CD14-positive monocyte (primary cell): Measurements from ENCODE around the gene HS3ST4. TPM values are rescaled to one million over a fixed set of nuclear protein-coding genes. Genes with fewer than 3 reads are reported as not detected.

Experiments
- DNase-seq, 3 donors: peaks; one replicate each; pipeline ENCODE4 v3.0.0-alpha.2; 2011 to 2022
- H2AFZ ChIP-seq: 2 replicates; pipeline ENCODE4 v1.6.0; 2012; ENCODE audit warnings: mild to moderate bottlenecking, low read depth, low read length, inconsistent platforms; ENCODE audit not compliant: insufficient read depth, poor library complexity, severe bottlenecking
- H3K27ac ChIP-seq, 2 donors: 1 replicate in 1 of 2; 2 replicates in 1 of 2; pipeline ENCODE4 v1.5.1; 2012 to 2013; ENCODE audit warnings: low read length in 2 of 2, control low read depth in 1 of 2, inconsistent platforms in 1 of 2, low read depth in 1 of 2, mild to moderate bottlenecking in 1 of 2
- H3K27me3 ChIP-seq, 2 donors: one replicate each; pipeline versions ENCODE4 v1.6.0 to v1.6.1; 2011 to 2013; ENCODE audit warnings: low read length in 2 of 2; ENCODE audit not compliant: control insufficient read depth in 2 of 2, insufficient read depth in 2 of 2
- H3K36me3 ChIP-seq, 2 donors: replicated peaks in 1 of 2; 1 replicate in 1 of 2; 2 replicates in 1 of 2; pipeline versions ENCODE4 v1.5.1 to v1.6.1; 2012 to 2013; ENCODE audit warnings: low read length in 2 of 2, control low read depth in 1 of 2, inconsistent platforms in 1 of 2, mild to moderate bottlenecking in 1 of 2; ENCODE audit not compliant: insufficient read depth in 2 of 2, control insufficient read depth in 1 of 2
- H3K4me1 ChIP-seq, 2 donors: 1 replicate in 1 of 2; 2 replicates in 1 of 2; pipeline versions ENCODE4 v1.5.1 to v1.6.1; 2012 to 2013; ENCODE audit warnings: low read length in 2 of 2, control low read depth in 1 of 2, inconsistent platforms in 1 of 2, mild to moderate bottlenecking in 1 of 2, moderate library complexity in 1 of 2; ENCODE audit not compliant: insufficient read depth in 2 of 2, control insufficient read depth in 1 of 2
- H3K4me2 ChIP-seq: replicated peaks from 2 replicates; pipeline ENCODE3; 2012; ENCODE audit warnings: low read length, moderate library complexity, mild to moderate bottlenecking; ENCODE audit not compliant: poor library complexity, severe bottlenecking; ENCODE audit errors: extremely low read depth
- H3K4me3 ChIP-seq, 3 experiments: fragments of 200-600 bp in 1 of 3; sonication (generic) in 1 of 3; replicated peaks in 1 of 3; 1 replicate in 2 of 3; 2 replicates in 1 of 3; pipeline ENCODE4 v1.5.1; 2011 to 2013; ENCODE audit warnings: low read length in 3 of 3, mild to moderate bottlenecking in 3 of 3, control low read depth in 2 of 3, low read depth in 2 of 3, inconsistent platforms in 1 of 3, moderate library complexity in 1 of 3
- H3K79me2 ChIP-seq: 2 replicates; pipeline ENCODE4 v1.6.0; 2012; ENCODE audit warnings: mild to moderate bottlenecking, control low read depth, inconsistent platforms, low read length, moderate library complexity; ENCODE audit not compliant: insufficient read depth
- H3K9ac ChIP-seq: 2 replicates; pipeline ENCODE4 v1.6.0; 2017; ENCODE audit warnings: low read length, mild to moderate bottlenecking; ENCODE audit not compliant: insufficient read depth, poor library complexity, severe bottlenecking
- H3K9me3 ChIP-seq, 2 donors: replicated peaks in 1 of 2; 1 replicate in 1 of 2; 2 replicates in 1 of 2; pipeline versions ENCODE4 v1.5.1 to v1.6.1; 2012 to 2013; ENCODE audit warnings: low read length in 2 of 2, control low read depth in 1 of 2; ENCODE audit not compliant: control insufficient read depth in 1 of 2, insufficient read depth in 1 of 2
- H4K20me1 ChIP-seq: 2 replicates; pipeline ENCODE4 v1.6.0; 2012; ENCODE audit warnings: mild to moderate bottlenecking, low read length, control low read depth, moderate library complexity; ENCODE audit not compliant: insufficient read depth
- H3K27ac Mint-ChIP-seq, 7 donors: one replicate each; pipeline ENCODE4 v1.8.0; 2020; ENCODE audit warnings: mild to moderate bottlenecking in 7 of 7, mixed read lengths in 7 of 7, moderate library complexity in 6 of 7, inconsistent platforms in 2 of 7
- H3K27me3 Mint-ChIP-seq, 3 donors: one replicate each; pipeline ENCODE4 v1.8.0; 2021 to 2022; ENCODE audit warnings: low read depth in 3 of 3, mild to moderate bottlenecking in 3 of 3, mixed read lengths in 3 of 3, moderate library complexity in 3 of 3, inconsistent platforms in 1 of 3
- H3K36me3 Mint-ChIP-seq, 2 donors: one replicate each; pipeline ENCODE4 v1.8.0; 2020; ENCODE audit warnings: mixed read lengths in 2 of 2, inconsistent platforms in 1 of 2, mild to moderate bottlenecking in 1 of 2
- H3K4me1 Mint-ChIP-seq: one replicate; pipeline ENCODE4 v1.8.0; 2020; ENCODE audit warnings: mild to moderate bottlenecking, mixed read lengths
- H3K4me3 Mint-ChIP-seq, 2 donors: one replicate each; pipeline ENCODE4 v1.8.0; 2020; ENCODE audit warnings: mild to moderate bottlenecking in 2 of 2, mixed read lengths in 2 of 2, moderate library complexity in 1 of 2
- H3K9me3 Mint-ChIP-seq, 7 donors: one replicate each; pipeline ENCODE4 v1.8.0; 2020 to 2022; ENCODE audit warnings: mixed read lengths in 7 of 7, mild to moderate bottlenecking in 6 of 7, moderate library complexity in 6 of 7, inconsistent platforms in 2 of 7
- WGBS: methylation state at CpG from one replicate; pipeline ENCODE4 v1.1.5; 2013; ENCODE audit warnings: missing lambda C conversion rate; ENCODE audit not compliant: insufficient coverage; 5-methylcytosine and 5-hydroxymethylcytosine counted together
- intact Hi-C, 2 donors: fragments of 100-400 bp; cut with micrococcal nuclease; formaldehyde crosslinking; loops; one replicate each; pipeline versions ENCODE4 v1.15.0 to v1.15.1; 2023
- polyA plus RNA-seq, 3 donors: library from polyadenylated mRNA; depleted of rRNA in 1 of 3; unstranded in 2 of 3; stranded (reverse) in 1 of 3; fragments of 300-500 nt in 2 of 3; fragments of >200 nt in 1 of 3; fragmentation: Illumina TruSeq in 2 of 3; gene quantifications; 1 replicate in 2 of 3; 2 replicates in 1 of 3; pipeline ENCODE4 v1.2.3, GENCODE V29; 2012 to 2021
- TF ChIP-seq, protein P1 (sequence below): fragments of 200-600 bp; IDR thresholded peaks from one replicate; pipeline ENCODE4 v1.8.0; 2022; ENCODE audit warnings: antibody characterized with exemption, mild to moderate bottlenecking

HS3ST4 gene
- polyA plus RNA-seq, 3 donors, result not detected

DNA sequence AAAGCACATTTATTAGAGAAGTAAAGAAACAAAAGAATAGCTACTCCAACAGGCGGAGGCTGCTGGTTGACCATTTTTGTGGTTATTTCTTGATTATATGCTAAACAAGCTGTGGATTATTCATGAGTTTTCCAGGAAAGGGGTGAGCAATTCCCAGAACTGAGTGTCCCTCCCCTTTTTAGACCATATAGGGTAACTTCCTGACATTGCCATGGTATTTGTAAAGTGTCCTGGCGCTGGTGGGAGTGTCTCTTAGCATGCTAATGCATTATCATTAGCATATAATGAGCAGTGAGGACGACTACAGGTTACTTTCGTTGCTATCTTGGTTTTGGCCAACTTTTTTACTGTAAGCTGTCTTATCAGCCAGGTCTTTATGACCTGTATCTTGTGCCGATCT, 12.2 kb upstream of the HS3ST4 start:
- Histone ChIP-seq H3K9me3 (no peaks in the 10 kb centered on the region), H3K4me2 (no peak overlapping the region), H4K20me1 (no peaks in the 10 kb centered on the region), H3K4me3 (no peak overlapping the region), H3K27ac (no peak overlapping the region), H3K36me3 (no peaks in the 10 kb centered on the region), H3K79me2 (no peaks in the 10 kb centered on the region), H2AFZ (no peak overlapping the region), H3K27me3 (no peaks in the 10 kb centered on the region), H3K4me1 (no peaks in the 10 kb centered on the region), H3K9ac (no peak overlapping the region)
- H3K4me3 Mint-ChIP-seq, result no peak overlapping the region
- 35% methylated on average over 4 of the region's 5 CpGs for WGBS
- H3K36me3 Mint-ChIP-seq, result no peaks in the 10 kb centered on the region
- H3K27ac Mint-ChIP-seq, result no peak overlapping the region
- peaks cover 4 to 7% (median 4%) of the 10 kb centered on the region in 3 donors for H3K27me3 Mint-ChIP-seq
- TF ChIP-seq, protein P1, sequence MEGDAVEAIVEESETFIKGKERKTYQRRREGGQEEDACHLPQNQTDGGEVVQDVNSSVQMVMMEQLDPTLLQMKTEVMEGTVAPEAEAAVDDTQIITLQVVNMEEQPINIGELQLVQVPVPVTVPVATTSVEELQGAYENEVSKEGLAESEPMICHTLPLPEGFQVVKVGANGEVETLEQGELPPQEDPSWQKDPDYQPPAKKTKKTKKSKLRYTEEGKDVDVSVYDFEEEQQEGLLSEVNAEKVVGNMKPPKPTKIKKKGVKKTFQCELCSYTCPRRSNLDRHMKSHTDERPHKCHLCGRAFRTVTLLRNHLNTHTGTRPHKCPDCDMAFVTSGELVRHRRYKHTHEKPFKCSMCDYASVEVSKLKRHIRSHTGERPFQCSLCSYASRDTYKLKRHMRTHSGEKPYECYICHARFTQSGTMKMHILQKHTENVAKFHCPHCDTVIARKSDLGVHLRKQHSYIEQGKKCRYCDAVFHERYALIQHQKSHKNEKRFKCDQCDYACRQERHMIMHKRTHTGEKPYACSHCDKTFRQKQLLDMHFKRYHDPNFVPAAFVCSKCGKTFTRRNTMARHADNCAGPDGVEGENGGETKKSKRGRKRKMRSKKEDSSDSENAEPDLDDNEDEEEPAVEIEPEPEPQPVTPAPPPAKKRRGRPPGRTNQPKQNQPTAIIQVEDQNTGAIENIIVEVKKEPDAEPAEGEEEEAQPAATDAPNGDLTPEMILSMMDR, result no peak
- no peak for DNase-seq
- no peaks in the 10 kb centered on the region for H3K4me1 Mint-ChIP-seq
- intact Hi-C loops, result no loop called here
- peaks cover 0 to 2% (median 0%) of the 10 kb centered on the region in 7 donors for H3K9me3 Mint-ChIP-seq

DNA sequence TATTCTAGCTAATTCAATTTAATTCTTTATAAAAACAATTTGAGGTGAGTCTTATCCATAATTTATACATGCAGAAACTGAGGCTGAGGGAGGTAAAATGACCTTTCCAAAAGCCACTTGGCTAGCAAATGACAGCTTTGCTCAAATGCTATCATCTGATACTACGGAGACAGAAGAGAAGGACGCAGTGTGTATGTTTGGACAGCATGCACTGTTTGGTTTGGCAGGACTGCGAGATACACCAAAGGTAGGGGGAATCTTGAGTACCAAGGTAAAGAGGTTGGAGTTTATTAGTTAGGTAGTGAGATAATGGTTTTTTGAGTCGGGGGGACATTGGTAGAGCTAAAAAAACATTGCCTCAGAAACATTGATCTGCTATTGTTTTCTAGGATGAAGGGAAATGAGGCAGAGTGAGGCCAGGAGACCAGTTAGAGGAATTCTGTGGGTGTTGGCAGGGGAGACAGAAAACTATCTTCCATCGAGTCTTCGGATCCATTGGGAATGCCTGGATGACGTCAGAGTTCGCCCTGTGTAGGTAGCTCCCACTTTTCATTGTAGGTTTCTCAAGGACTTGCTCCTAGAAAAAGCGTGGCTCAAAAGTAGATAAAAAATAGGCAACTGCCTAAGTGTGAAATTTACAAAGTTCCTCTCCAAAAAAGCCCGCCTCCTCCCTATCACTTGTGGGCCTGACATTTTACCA, 2.5 kb upstream of the HS3ST4 start:
- peaks cover 0 to 21% (median 10%) of the 10 kb centered on the region in 7 donors for H3K9me3 Mint-ChIP-seq
- Histone ChIP-seq H2AFZ (no peak overlapping the region), H3K4me2 (no peak overlapping the region), H3K79me2 (no peaks in the 10 kb centered on the region), H3K4me1 (no peaks in the 10 kb centered on the region), H4K20me1 (no peaks in the 10 kb centered on the region), H3K4me3 (no peak overlapping the region), H3K9ac (no peak overlapping the region), H3K36me3 (no peaks in the 10 kb centered on the region), H3K27me3 (peaks cover 43 to 50% of the 10 kb centered on the region in 2 donors), H3K27ac (no peak overlapping the region), H3K9me3 (peaks cover 0 to 12% of the 10 kb centered on the region in 2 donors)
- peak overlapping the region in 1 of 2 donors; percentile 17 for H3K4me3 Mint-ChIP-seq
- no peak overlapping the region for H3K27ac Mint-ChIP-seq
- 95% methylated on average over 8 of the region's 10 CpGs for WGBS
- intact Hi-C loops, result no loop called here
- H3K27me3 Mint-ChIP-seq, result peaks cover 46 to 54% (median 47%) of the 10 kb centered on the region in 3 donors
- H3K36me3 Mint-ChIP-seq, result no peaks in the 10 kb centered on the region
- peaks cover 4% of the 10 kb centered on the region for H3K4me1 Mint-ChIP-seq
- TF ChIP-seq, protein P1, result no peak
- DNase-seq, result no peak
